ENCODE results near the gene GFRA4.

The GFRA4 gene

DNA sequence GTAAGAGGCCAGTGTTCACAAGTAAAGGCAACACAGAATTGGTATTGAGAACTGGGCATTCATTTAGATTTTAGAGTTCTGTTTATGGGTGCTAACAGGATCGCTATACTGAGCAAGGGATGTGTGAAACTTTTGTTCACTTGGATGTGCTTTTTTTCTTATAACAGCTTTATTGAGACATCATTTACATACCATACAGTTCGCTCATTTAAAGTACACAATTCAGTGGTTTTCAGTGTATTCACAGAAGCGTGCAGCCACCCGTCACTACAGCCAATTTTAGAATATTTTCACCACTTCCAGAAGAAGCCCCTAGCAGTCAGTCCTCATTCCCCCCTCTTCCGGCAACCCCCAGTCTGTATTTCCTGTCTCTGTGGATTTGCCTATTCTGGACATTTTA is 48.7 kb downstream of the GFRA4 start:
- no peak for ATAC-seq
- TF ChIP-seq ESRRG (CRISPR knock-in tag; IDR thresholded peaks at IDR 0.05) (no peak), CSRNP3 (CRISPR knock-in tag; IDR thresholded peaks at IDR 0.05) (no peak), BACH2 (CRISPR knock-in tag; IDR thresholded peaks at IDR 0.05; ENCODE audit: borderline replicate concordance) (no peak), TOX (CRISPR knock-in tag; IDR thresholded peaks at IDR 0.05; ENCODE audit: borderline replicate concordance) (no peak), ZFP3 (CRISPR knock-in tag; IDR thresholded peaks at IDR 0.05) (no peak)
- TF ChIP-seq, protein P1, sequence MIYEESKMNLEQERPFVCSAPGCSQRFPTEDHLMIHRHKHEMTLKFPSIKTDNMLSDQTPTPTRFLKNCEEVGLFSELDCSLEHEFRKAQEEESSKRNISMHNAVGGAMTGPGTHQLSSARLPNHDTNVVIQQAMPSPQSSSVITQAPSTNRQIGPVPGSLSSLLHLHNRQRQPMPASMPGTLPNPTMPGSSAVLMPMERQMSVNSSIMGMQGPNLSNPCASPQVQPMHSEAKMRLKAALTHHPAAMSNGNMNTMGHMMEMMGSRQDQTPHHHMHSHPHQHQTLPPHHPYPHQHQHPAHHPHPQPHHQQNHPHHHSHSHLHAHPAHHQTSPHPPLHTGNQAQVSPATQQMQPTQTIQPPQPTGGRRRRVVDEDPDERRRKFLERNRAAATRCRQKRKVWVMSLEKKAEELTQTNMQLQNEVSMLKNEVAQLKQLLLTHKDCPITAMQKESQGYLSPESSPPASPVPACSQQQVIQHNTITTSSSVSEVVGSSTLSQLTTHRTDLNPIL (CRISPR knock-in tag; IDR thresholded peaks at IDR 0.05; ENCODE audit: low read depth): no peak

DNA sequence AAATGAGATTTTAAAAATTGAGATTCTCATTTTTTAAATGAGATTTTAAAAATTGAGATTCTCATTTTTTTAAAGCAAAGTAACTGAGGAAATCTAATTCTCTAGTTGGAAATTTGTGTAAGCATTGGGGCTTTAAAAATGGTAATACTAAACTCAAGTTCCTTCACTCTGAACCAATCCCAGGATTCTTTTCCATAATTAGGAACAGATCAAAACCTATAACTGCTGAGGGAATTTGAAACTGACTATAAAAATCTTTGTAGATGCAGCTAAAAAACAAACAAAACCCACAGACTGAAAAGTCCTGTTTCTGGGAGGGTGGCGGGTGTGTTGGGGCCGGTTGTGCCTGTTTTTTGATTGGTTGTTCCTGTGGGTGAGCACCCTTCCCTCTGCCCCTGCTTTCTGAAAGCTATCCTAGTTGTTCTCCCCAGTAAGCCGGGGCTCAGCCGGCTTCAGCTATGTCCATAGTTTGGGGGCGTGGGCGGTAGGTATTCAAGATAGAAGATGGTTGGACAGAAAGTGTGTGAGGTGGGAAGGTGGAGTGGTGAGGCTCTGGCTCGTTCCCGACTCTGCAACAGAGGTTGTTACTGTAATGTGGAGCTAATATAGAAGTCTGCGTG is 49.3 kb downstream of the GFRA4 start:
- TF ChIP-seq ZNF70 (CRISPR knock-in tag; IDR thresholded peaks at IDR 0.05) (no peak), SNAI2 (CRISPR knock-in tag; IDR thresholded peaks at IDR 0.05) (no peak), ZNF565 (CRISPR knock-in tag; conservative IDR thresholded peaks at IDR 0.05; ENCODE audit: low read depth) (no peak), ZC3H10 (CRISPR knock-in tag; IDR thresholded peaks at IDR 0.05) (no peak), ISL1 (CRISPR knock-in tag; IDR thresholded peaks at IDR 0.05) (no peak), GLIS3 (CRISPR knock-in tag; IDR thresholded peaks at IDR 0.05) (no peak), ZFP30 (CRISPR knock-in tag; IDR thresholded peaks at IDR 0.05) (no peak)
- peak; percentile 25; the same call in 1 of the 3 replicates for ATAC-seq

DNA sequence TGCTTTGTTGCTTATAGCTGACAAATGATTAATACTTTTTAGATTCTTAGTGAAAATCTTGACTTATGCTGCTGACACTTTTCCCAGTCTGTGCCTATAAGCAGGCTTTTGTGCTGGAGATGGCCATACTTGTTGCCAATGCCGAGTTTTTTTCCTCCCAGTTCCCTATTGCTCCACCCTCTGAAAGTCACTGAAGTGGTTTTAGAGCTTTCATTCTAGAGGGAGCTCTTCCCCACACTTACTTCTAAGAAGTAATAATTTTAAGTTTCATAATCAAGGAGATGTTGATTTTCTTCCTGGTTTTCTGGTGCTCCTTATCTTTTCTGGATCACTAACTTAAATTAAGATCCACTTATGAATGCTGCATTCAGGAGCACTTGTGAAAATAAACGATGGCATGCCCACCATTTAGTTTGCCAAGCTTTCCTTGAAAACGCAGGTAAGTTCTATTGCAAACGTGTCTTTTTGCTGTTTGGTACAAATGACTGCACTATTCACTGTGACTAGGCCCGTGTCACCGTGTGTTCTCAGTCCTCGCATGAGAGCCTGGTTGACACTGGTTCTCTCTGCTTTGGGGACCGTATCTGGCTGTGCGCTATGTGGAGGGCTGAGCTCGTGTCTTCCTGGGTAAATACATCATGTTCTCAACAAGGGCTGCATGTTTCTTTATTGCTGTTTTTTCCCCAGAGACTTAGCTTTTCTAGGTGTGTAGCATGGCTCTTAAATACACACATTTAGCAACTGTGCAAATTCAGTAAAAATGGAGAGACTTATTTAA is 50.2 kb downstream of the GFRA4 start:
- TF ChIP-seq ZNF8 (CRISPR knock-in tag; IDR thresholded peaks at IDR 0.05) (no peak), OSR1 (CRISPR knock-in tag; IDR thresholded peaks at IDR 0.05) (no peak), RARB (CRISPR knock-in tag; IDR thresholded peaks at IDR 0.05) (no peak), PATZ1 (CRISPR knock-in tag; IDR thresholded peaks at IDR 0.05; ENCODE audit: borderline replicate concordance) (no peak), ARNTL (CRISPR knock-in tag; IDR thresholded peaks at IDR 0.05; ENCODE audit: borderline replicate concordance, low read depth) (no peak), SNAI2 (CRISPR knock-in tag; IDR thresholded peaks at IDR 0.05) (no peak), CSDC2 (CRISPR knock-in tag; IDR thresholded peaks at IDR 0.05) (no peak), ZFP3 (CRISPR knock-in tag; IDR thresholded peaks at IDR 0.05) (no peak), ISL1 (CRISPR knock-in tag; IDR thresholded peaks at IDR 0.05) (no peak), TOX (CRISPR knock-in tag; IDR thresholded peaks at IDR 0.05; ENCODE audit: borderline replicate concordance) (no peak), ZFP30 (CRISPR knock-in tag; IDR thresholded peaks at IDR 0.05) (no peak), ZNF70 (CRISPR knock-in tag; IDR thresholded peaks at IDR 0.05) (no peak), ESRRG (CRISPR knock-in tag; IDR thresholded peaks at IDR 0.05) (no peak), PPARA (CRISPR knock-in tag; IDR thresholded peaks at IDR 0.05; ENCODE audit: borderline replicate concordance) (no peak), TCF4 (CRISPR knock-in tag; IDR thresholded peaks at IDR 0.05; ENCODE audit: borderline replicate concordance) (no peak), GLIS3 (CRISPR knock-in tag; IDR thresholded peaks at IDR 0.05) (no peak)
- TF ChIP-seq, protein P2, sequence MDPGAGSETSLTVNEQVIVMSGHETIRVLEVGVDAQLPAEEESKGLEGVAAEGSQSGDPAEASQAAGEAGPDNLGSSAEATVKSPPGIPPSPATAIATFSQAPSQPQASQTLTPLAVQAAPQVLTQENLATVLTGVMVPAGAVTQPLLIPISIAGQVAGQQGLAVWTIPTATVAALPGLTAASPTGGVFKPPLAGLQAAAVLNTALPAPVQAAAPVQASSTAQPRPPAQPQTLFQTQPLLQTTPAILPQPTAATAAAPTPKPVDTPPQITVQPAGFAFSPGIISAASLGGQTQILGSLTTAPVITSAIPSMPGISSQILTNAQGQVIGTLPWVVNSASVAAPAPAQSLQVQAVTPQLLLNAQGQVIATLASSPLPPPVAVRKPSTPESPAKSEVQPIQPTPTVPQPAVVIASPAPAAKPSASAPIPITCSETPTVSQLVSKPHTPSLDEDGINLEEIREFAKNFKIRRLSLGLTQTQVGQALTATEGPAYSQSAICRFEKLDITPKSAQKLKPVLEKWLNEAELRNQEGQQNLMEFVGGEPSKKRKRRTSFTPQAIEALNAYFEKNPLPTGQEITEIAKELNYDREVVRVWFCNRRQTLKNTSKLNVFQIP (CRISPR knock-in tag; IDR thresholded peaks at IDR 0.05; ENCODE audit: borderline replicate concordance, low read depth): no peak
- TF ChIP-seq, protein P1 (CRISPR knock-in tag; IDR thresholded peaks at IDR 0.05; ENCODE audit: low read depth): no peak
- TF ChIP-seq, protein P3, sequence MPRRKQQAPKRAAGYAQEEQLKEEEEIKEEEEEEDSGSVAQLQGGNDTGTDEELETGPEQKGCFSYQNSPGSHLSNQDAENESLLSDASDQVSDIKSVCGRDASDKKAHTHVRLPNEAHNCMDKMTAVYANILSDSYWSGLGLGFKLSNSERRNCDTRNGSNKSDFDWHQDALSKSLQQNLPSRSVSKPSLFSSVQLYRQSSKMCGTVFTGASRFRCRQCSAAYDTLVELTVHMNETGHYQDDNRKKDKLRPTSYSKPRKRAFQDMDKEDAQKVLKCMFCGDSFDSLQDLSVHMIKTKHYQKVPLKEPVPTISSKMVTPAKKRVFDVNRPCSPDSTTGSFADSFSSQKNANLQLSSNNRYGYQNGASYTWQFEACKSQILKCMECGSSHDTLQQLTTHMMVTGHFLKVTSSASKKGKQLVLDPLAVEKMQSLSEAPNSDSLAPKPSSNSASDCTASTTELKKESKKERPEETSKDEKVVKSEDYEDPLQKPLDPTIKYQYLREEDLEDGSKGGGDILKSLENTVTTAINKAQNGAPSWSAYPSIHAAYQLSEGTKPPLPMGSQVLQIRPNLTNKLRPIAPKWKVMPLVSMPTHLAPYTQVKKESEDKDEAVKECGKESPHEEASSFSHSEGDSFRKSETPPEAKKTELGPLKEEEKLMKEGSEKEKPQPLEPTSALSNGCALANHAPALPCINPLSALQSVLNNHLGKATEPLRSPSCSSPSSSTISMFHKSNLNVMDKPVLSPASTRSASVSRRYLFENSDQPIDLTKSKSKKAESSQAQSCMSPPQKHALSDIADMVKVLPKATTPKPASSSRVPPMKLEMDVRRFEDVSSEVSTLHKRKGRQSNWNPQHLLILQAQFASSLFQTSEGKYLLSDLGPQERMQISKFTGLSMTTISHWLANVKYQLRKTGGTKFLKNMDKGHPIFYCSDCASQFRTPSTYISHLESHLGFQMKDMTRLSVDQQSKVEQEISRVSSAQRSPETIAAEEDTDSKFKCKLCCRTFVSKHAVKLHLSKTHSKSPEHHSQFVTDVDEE (CRISPR knock-in tag; IDR thresholded peaks at IDR 0.05): no peak
- no peak for ATAC-seq
